ENCODE measurements around the gene SMPD3. TPM values are rescaled to one million over a fixed set of nuclear protein-coding genes. Genes with fewer than 3 reads are reported as not detected.

The SMPD3 gene
- total RNA-seq, 1 experiment from 2014 or later, result 2.4 TPM

DNA sequence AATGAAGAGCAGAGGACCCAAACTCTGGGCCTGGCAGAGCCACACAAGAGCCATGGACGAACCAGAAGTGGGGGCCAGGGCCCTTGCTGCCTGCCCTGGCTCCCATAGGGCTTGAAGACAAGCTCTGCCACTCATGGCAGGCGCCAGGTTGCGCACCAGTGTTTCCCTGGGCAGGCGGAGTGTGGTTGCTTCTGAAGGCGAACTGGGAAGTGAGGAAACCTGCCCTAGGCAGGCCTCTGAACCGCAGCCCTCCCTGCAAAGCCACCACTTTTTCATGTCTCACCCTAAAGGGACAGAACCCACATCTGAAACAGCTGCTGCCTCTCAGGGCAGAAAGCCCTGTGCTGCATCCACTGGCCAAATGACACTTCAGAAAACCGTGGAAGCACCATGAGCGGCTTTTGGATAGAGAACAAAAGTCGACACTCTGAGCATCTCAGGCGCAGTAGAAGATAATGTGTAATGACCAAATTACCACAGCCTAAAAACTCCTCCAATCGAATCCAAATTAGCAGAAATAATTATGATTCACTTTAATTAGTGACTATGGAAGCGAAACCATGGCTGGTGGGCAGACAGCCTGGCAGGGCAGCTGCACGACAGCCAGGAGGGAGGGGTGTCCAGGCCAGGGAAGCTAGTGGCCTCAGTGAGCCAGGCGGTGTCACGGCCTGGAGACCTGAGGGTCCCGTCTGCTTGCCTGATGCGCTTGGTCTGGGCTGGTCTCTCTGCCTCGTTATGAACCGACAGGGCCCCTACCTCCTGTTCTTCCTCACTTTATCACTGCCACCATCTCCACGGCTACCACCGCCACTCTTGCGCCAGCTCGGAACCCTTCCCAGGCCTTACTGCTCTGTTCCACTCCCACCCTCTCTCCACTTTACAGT, 78.4 kb downstream of the SMPD3 start:
- no peak overlapping the region for H3K4me3 ChIP-seq (ENCODE audit: low read depth, low read length)
- no peak for DNase-seq
- no peaks in the 10 kb centered on the region for H3K36me3 ChIP-seq (ENCODE audit: control insufficient read depth, insufficient read depth, low read length)
- TF ChIP-seq, protein P1, sequence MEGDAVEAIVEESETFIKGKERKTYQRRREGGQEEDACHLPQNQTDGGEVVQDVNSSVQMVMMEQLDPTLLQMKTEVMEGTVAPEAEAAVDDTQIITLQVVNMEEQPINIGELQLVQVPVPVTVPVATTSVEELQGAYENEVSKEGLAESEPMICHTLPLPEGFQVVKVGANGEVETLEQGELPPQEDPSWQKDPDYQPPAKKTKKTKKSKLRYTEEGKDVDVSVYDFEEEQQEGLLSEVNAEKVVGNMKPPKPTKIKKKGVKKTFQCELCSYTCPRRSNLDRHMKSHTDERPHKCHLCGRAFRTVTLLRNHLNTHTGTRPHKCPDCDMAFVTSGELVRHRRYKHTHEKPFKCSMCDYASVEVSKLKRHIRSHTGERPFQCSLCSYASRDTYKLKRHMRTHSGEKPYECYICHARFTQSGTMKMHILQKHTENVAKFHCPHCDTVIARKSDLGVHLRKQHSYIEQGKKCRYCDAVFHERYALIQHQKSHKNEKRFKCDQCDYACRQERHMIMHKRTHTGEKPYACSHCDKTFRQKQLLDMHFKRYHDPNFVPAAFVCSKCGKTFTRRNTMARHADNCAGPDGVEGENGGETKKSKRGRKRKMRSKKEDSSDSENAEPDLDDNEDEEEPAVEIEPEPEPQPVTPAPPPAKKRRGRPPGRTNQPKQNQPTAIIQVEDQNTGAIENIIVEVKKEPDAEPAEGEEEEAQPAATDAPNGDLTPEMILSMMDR (IDR thresholded peaks at IDR 0.05; ENCODE audit: insufficient read depth in 1 of 2, low read depth in 1 of 2, low read length in 1 of 2, severe bottlenecking in 1 of 2, unreplicated experiment in 1 of 2), result no peak
- Mint-ChIP-seq H3K27me3 (ENCODE audit: insufficient read depth, unreplicated experiment) (no peaks in the 10 kb centered on the region), H3K27ac (ENCODE audit: unreplicated experiment) (no peak overlapping the region), H3K9me3 (ENCODE audit: unreplicated experiment) (no peaks in the 10 kb centered on the region), H3K4me1 (ENCODE audit: low read depth, unreplicated experiment) (peaks cover 9% of the 10 kb centered on the region), H3K36me3 (ENCODE audit: insufficient read depth, unreplicated experiment) (peaks cover 49% of the 10 kb centered on the region), H3K4me3 (ENCODE audit: unreplicated experiment) (no peak overlapping the region)
- no peaks in the 10 kb centered on the region for H3K27me3 ChIP-seq (replicated peaks; ENCODE audit: control insufficient read depth, insufficient read depth, low read length)
- no TSS peak for BruUV-seq (replicated peaks)
- ChIA-PET POLR2A (no interaction called here), CTCF (interaction anchor here (0.8 kb wide), 1 partner anchor 112 kb away, joined by 3 read pairs; no protein-coding TSS in a partner anchor)
- H3K9me3 ChIP-seq, result no peaks in the 10 kb centered on the region
- intact Hi-C loops (cut with micrococcal nuclease; ENCODE audit: unreplicated experiment), result no loop called here
- 0 out of 2 replicates have a peak, but pooled peaks cover 4% of the 10 kb centered on the region for H3K4me1 ChIP-seq

DNA sequence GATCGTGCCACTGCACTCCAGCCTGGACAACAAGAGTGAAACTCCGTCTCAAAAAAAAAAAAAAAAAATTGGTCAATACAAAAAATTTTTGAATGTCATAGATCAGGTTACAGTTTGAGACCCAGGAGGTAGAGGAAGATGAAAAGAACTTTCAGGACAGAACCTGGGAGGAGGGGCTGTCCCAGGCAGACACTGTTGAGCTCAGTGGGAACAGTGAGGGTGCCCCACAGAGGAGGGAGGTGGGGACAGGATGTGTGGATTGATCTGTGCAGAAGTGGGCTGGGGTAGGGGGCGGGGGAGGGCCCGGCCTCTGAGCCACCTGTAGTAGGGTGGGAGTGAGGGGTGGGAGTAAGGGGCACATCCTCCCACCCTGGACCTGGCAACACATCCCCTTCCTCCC, 79.1 kb downstream of the SMPD3 start:
- H3K36me3 Mint-ChIP-seq (ENCODE audit: insufficient read depth, unreplicated experiment), result peaks cover 57% of the 10 kb centered on the region
- Histone ChIP-seq H3K9me3 (no peaks in the 10 kb centered on the region), H3K27me3 (replicated peaks; ENCODE audit: control insufficient read depth, insufficient read depth, low read length) (no peaks in the 10 kb centered on the region), H3K36me3 (ENCODE audit: control insufficient read depth, insufficient read depth, low read length) (no peaks in the 10 kb centered on the region), H3K4me1 (0 out of 2 replicates have a peak, but pooled peaks cover 4% of the 10 kb centered on the region), H3K4me3 (ENCODE audit: low read depth, low read length) (no peak overlapping the region)
- no TSS peak for BruUV-seq (replicated peaks)
- no peak overlapping the region for H3K4me3 Mint-ChIP-seq (ENCODE audit: unreplicated experiment)
- H3K27ac Mint-ChIP-seq (ENCODE audit: unreplicated experiment), result peak overlapping the region; percentile 18
- TF ChIP-seq, protein P1 (IDR thresholded peaks at IDR 0.05; ENCODE audit: insufficient read depth in 1 of 2, low read depth in 1 of 2, low read length in 1 of 2, severe bottlenecking in 1 of 2, unreplicated experiment in 1 of 2), result no peak
- POLR2A ChIA-PET, result no interaction called here
- peaks cover 6% of the 10 kb centered on the region for H3K4me1 Mint-ChIP-seq (ENCODE audit: low read depth, unreplicated experiment)
- H3K27me3 Mint-ChIP-seq (ENCODE audit: insufficient read depth, unreplicated experiment), result no peaks in the 10 kb centered on the region
- H3K9me3 Mint-ChIP-seq (ENCODE audit: unreplicated experiment), result no peaks in the 10 kb centered on the region
- DNase-seq, result no peak
- CTCF ChIA-PET, result interaction anchor here (0.6 to 0.8 kb wide), 3 partner anchors 111 to 133 kb away, joined by 3 to 5 read pairs (median 3); no protein-coding TSS in a partner anchor
- intact Hi-C loops (cut with micrococcal nuclease; ENCODE audit: unreplicated experiment), result no loop called here

DNA sequence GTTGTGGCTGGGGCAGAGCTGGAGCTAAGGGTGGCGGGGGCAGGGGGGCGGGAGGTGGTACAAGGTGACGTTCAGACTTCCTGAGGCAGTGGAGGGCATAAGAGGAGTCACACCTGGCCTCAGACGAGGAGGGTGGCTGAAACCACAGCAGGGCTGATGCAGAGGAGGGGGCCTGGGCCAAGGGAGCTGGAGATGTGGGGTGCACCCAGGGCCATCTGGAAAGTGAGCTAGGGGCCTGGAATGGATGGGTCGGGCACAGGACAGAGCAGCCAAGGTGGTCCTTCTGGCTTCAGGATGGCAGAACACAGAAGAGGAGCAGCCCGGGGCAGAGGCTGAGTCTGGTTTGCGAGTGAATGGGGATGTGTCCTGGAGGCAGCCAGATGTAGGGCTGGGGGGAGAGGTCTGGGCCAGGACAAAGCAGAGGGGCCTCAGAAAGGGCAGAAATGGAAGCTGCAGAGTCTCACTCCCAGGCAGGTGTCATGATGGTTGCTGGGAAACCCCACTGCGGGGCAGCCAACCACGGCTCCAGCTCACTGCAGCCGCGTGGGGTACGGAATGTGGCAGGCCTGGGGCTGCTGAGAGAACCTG, 79.9 kb downstream of the SMPD3 start:
- Mint-ChIP-seq H3K9me3 (ENCODE audit: unreplicated experiment) (no peaks in the 10 kb centered on the region), H3K4me3 (ENCODE audit: unreplicated experiment) (no peak overlapping the region), H3K27me3 (ENCODE audit: insufficient read depth, unreplicated experiment) (no peaks in the 10 kb centered on the region), H3K36me3 (ENCODE audit: insufficient read depth, unreplicated experiment) (peaks cover 64% of the 10 kb centered on the region), H3K27ac (ENCODE audit: unreplicated experiment) (peak overlapping the region; percentile 18), H3K4me1 (ENCODE audit: low read depth, unreplicated experiment) (peaks cover 6% of the 10 kb centered on the region)
- ChIA-PET CTCF (interaction anchor here (0.6 kb wide), 3 partner anchors 21 to 112 kb away, joined by 3 to 4 read pairs (median 3); no protein-coding TSS in a partner anchor), POLR2A (no interaction called here)
- DNase-seq, result no peak
- no peak overlapping the region for H3K4me3 ChIP-seq (ENCODE audit: low read depth, low read length)
- no peaks in the 10 kb centered on the region for H3K27me3 ChIP-seq (replicated peaks; ENCODE audit: control insufficient read depth, insufficient read depth, low read length)
- no peaks in the 10 kb centered on the region for H3K36me3 ChIP-seq (ENCODE audit: control insufficient read depth, insufficient read depth, low read length)
- no peaks in the 10 kb centered on the region for H3K9me3 ChIP-seq
- H3K4me1 ChIP-seq, result no peaks in the 10 kb centered on the region
- TF ChIP-seq, protein P1 (IDR thresholded peaks at IDR 0.05; ENCODE audit: insufficient read depth in 1 of 2, low read depth in 1 of 2, low read length in 1 of 2, severe bottlenecking in 1 of 2, unreplicated experiment in 1 of 2), result no peak
- intact Hi-C loops (cut with micrococcal nuclease; ENCODE audit: unreplicated experiment), result no loop called here
- no TSS peak for BruUV-seq (replicated peaks)

Data from Caco-2 (cell line).